GM03348 (cell line): ENCODE results near the gene PAAF1.
A peak's percentile ranks its signal among the peaks of the same experiment; 100 is the strongest.

Source experiments
- DNase-seq: peaks from one replicate; pipeline ENCODE4 v3.0.0; 2012; ENCODE audit warnings: low spot score

The PAAF1 gene

DNA sequence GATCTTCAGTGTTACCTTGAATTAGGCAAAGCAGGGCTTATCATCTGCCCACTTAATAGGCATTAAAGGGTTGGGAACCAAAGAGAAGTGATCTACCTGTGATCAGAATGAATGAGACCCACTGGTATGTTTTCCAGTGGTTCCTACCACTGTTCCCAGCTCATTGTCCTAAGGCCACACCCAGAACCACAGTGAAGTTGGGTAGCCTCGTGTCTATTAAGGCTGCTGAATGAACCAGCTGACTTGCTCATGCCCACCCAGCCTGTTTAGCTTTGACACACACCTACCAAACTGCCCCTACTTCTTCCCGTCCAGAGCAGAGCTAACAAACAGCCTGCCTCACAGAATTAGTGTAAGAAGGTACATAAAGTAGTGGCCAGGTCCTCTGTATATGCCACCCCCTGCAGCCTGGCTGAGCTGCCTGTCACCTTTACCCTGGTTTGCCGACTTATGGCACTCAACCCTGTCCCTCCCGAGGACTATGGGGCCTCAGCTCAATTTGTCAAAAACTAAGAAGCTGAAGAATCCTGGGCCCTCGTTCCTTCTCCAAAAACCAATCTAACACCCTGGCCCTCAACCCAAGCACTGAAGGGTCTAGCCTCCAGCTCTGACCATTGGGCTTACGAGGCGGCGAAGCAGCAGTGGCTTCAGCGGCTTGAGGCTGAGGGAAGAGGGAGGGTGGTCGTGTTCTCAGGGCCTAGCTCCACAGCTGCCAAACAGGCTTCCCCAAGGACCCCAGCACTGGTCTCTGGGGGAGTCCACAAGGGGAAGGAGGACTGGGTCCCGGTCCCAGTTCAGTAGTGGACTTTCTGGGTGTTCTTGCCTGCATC, 96.0 kb downstream of the PAAF1 start:
- DNase-seq: no peak

DNA sequence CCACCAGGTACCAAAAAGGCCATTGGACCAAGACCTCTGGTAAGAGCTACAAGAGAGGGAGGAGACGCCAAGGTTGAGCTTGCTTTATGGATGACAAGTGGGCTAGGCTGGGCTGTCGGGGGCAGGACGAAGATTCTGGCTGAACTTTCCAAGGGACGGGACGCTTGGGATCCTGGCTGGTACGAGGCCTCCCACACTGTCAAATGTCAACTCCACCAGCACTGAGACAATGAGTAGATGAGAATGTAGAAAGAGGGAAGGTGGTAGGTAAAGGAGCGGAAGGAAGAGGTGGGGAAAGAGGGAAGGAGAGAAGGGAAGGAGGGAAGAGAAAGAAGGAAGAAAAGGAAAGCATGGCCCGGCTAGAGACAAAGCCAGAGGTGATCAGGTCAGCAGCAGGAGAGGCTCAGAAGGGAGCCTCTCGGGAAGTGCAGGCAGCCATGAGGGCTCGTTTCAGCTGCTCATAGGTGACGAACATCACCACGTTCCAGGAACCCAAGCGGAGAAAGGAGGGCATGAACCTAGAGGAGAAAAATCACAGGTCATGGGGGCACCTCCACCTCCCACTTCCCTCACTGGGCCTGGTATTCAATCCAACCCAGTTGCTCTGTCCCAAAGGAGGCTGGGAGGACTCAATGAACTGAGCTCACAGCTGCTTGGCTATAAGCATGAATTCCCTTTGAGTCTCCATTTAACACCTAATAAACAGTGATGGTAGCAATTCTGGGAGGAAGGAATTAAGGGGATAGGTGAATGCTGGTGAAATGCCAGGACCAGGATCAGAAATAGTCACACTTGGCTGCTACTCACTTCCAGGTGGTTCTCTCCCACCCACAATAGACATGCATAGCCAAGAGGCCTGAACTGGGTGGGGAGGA, 98.0 kb downstream of the PAAF1 start:
- no peak for DNase-seq

DNA sequence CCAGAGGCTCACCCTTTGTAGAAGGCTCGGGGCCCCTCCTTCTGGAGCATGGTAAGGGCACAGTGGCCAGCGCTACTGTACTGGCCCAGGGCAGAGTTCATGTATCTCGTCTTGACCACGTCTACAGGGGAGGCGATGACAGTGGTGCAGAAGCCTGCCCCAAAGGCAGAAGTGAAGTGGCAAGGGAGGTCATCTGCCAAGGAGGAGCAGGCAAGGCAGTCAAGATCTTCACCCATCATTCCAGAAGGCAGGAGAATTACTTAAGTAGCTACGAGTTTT, 98.6 kb downstream of the PAAF1 start:
- no peak for DNase-seq

DNA sequence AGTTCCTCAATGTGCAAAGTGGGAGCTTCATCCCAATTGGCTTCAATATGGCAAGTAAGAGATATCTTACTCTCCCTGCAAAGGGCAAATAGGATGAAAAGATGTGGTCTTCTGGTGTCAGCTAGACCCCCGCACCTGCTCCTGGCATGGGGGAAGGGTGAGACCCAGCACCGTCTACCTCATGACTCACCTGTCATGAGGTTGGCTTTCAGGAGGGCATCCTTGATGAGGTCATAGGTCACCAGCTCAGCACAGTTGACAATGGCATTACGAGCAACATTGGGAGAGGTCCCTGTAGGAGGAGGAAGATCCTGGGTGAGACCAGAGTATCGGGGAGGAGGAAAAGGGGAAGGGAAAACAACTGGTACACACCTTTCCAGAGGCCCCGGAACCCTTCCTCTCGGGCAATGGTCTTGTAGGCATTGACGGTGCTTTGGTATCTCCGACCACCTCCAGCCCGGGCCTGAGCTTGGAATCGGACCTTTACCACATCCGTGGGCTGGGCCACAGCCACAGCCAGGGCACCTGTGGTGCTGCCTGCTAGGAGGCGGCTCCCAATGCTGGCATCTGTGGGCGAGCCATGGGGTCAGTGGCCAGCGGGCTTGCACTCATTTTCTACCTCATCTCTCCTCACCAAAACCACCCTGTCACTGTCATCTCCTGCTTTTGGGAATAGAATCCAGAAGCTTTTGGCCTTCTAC, 99.8 kb downstream of the PAAF1 start:
- DNase-seq: no peak

DNA sequence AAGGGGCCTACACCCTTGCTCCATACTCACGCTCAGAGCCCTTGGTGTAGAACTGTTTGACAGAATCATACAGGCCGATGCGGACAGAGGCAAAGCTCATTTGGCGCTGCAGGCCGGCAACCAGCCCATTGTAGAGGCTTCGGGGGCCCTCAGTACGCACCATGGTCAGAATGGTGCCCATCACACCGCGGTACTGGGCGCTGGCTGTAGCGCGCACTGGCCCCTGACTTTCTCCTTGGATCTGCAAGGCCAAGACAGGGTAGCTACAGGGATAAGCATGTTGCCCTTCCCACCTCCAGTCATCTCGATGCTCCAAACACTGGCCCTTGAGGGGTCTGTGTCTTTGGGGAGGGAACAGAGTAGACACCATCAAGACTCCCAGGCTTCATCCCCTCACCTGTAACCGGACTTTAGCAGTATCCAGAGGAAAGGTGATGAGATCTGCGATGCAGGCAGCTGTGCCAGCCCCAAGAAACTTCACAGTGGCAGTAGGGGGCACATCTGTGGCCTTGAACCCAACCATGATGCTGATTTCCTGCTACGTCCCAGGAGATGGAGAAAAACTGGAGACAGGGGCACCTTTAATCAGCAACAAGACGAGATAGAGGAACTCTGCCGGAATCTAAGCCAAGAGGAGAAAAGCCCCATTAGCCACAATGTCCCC, 101.2 kb downstream of the PAAF1 start:
- no peak for DNase-seq

DNA sequence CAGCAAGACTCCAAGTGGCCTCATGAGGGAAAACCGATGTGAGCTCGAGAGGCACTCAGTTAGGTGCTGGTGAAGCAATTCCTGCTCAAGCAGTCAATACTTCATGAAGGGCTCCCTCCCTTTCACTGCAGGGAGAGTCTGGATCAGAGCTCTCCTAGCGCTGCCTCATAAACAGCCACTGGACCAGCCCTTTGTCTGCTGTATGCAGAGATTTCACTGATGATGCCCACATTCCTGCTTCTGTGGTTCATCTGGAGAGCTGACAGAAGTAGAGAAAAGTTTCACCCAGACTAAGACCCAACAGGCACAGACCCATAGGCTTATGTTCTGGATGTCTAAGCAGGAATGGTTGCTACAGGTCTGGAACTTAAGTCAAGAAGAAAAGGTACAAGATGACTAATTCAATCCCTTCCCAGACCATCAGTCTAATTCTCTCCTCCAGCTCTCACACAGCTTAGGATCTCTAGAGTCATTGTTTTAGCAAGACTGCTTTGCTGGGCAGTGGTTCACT, 101.8 kb downstream of the PAAF1 start:
- peak; percentile 35 for DNase-seq

DNA sequence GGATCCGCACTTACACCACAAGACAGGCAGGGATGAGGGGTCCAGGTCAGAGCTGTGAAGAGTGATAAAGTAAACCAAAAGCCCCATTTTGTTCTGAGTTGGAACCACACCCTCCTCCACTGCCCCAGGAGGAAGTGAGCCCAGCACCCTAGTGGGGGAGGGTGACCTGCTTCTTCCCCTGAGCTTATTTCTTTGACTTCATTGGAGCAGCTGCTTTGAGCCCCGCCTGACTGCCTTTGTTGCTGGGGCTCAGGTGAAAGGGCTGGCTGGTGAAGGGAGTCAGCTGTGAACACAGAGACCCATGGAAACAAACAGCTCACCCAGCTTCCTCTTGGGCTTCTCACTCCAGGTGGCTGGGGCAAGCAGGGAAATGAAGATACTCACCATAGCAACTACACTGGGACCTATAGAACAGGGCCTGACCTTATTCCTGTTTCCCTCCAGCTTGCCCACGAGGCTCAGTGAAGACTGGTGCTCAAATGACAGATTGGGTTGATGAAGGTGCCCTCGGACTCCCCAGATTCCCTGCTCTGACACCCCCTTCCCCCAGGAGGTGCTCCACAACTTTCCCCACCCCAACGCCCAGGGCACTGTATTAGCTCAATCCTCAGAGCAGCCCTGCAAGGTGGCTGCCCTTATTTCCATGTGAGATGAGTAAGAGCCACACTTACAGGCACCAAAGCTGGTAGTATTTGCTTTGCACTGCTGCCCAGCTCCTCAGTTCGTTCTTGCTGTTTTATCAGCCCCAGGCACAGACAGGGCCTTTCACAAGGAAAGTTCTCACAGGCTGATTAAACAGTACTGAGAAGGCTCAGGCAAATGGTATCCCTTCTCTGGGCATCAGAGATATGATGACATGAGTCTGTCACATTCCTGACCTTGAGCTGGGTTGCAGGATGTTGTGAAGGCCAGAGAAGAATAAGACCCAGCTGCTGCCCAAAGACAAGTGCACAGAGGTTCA, 103.5 kb downstream of the PAAF1 start:
- no peak for DNase-seq
